Gastrocnemius medialis (tissue), 4 donors: ENCODE data around the gene GJB3.

Experiments used
- CTCF ChIP-seq, 5 experiments: fragments of 450-650 bp in 3 of 5; fragments of 200-600 bp in 2 of 5; sonication (generic) in 2 of 5; IDR thresholded peaks in 4 of 5; conservative IDR thresholded peaks in 1 of 5; 1 replicate in 4 of 5; 2 replicates in 1 of 5; pipeline ENCODE4 v1.5.1; 2016 to 2019; ENCODE audit warnings: antibody characterized with exemption in 5 of 5, mild to moderate bottlenecking in 3 of 5, moderate library complexity in 3 of 5
- POLR2A ChIP-seq, 2 donors: fragments of 450-650 bp; IDR thresholded peaks; one replicate each; pipeline ENCODE4 v1.6.1; 2017; ENCODE audit warnings: antibody characterized with exemption in 2 of 2, mild to moderate bottlenecking in 2 of 2, moderate library complexity in 2 of 2

- TF ChIP-seq CTCF (IDR thresholded peaks at IDR 0.05 in 4 of 5, conservative IDR thresholded peaks at IDR 0.05 in 1 of 5) (no peak), POLR2A (IDR thresholded peaks at IDR 0.05) (no peak)
These were observed 27.2 kb downstream of the GJB3 start for GRCh38 chr1:34808051-34808810.
